Ascending aorta (tissue), 2 donors: ENCODE measurements around the gene SUSD3. TPM values are rescaled to one million over a fixed set of nuclear protein-coding genes. Genes with fewer than 3 reads are reported as not detected.
A peak's percentile ranks its signal among the peaks of the same experiment; 100 is the strongest.

ENCODE experiments used
- DNase-seq, 2 donors: peaks; one replicate each; pipeline ENCODE4 v3.0.0-alpha.2; 2019; ENCODE audit warnings: low spot score in 2 of 2
- H3K27ac ChIP-seq, 2 donors: fragments of 200-600 bp; sonication (generic); one replicate each; pipeline ENCODE4 v1.5.1; 2016 to 2017; ENCODE audit warnings: mild to moderate bottlenecking in 1 of 2
- H3K27me3 ChIP-seq: fragments of 200-600 bp; sonication (generic); one replicate; pipeline ENCODE4 v1.5.1; 2017
- H3K36me3 ChIP-seq, 2 donors: fragments of 200-600 bp; sonication (generic); one replicate each; pipeline ENCODE4 v1.5.1; 2016
- H3K4me1 ChIP-seq, 2 donors: fragments of 200-600 bp; sonication (generic); one replicate each; pipeline ENCODE4 v1.5.1; 2016 to 2017; ENCODE audit warnings: mild to moderate bottlenecking in 1 of 2
- H3K4me3 ChIP-seq, 2 donors: fragments of 200-600 bp; sonication (generic); one replicate each; pipeline ENCODE4 v1.5.1; 2016 to 2017; ENCODE audit warnings: mild to moderate bottlenecking in 1 of 2
- H3K9me3 ChIP-seq, 2 donors: fragments of 200-600 bp; sonication (generic); one replicate each; pipeline ENCODE4 v1.5.1; 2016
- CTCF ChIP-seq, 3 experiments: fragments of 200-600 bp in 2 of 3; fragments of 450-650 bp in 1 of 3; sonication (generic) in 2 of 3; IDR thresholded peaks; one replicate each; pipeline ENCODE4 v1.5.1; 2016 to 2019; ENCODE audit warnings: antibody characterized with exemption in 3 of 3, mild to moderate bottlenecking in 1 of 3, moderate library complexity in 1 of 3
- intact Hi-C: fragments of 100-400 bp; cut with DNase I; formaldehyde crosslinking; loops from one replicate; pipeline ENCODE4 v1.15.1; 2023
- total RNA-seq: library from RNA; depleted of rRNA; stranded (reverse); fragments of >200 nt; gene quantifications from one replicate; pipeline ENCODE4 v1.1.0, GENCODE V29; 2016

The SUSD3 gene
- total RNA-seq, 1 donor from 2014 or later, result not detected

GRCh38 chr9:93061791-93062763, 3.6 kb downstream of the SUSD3 start:
- DNase-seq, result peak in 1 of 2 donors; percentile 59
- Histone ChIP-seq H3K27me3 (no peaks in the 10 kb centered on the region), H3K36me3 (no peaks in the 10 kb centered on the region), H3K4me3 (no peak overlapping the region), H3K4me1 (peaks cover 22 to 38% of the 10 kb centered on the region in 2 donors), H3K27ac (no peak overlapping the region), H3K9me3 (no peaks in the 10 kb centered on the region)
- intact Hi-C loops, result no loop called here
- no peak for TF ChIP-seq CTCF (IDR thresholded peaks at IDR 0.05)

GRCh38 chr9:93064392-93065134, 6.1 kb downstream of the SUSD3 start:
- peak in 1 of 2 donors; percentile 46 for DNase-seq
- Histone ChIP-seq H3K27ac (peak overlapping the region in 1 of 2 donors; percentile 22), H3K36me3 (no peaks in the 10 kb centered on the region), H3K27me3 (no peaks in the 10 kb centered on the region), H3K9me3 (no peaks in the 10 kb centered on the region), H3K4me1 (peaks cover 12 to 22% of the 10 kb centered on the region in 2 donors), H3K4me3 (no peak overlapping the region)
- intact Hi-C loops, result no loop called here
- no peak for TF ChIP-seq CTCF (IDR thresholded peaks at IDR 0.05)

- Histone ChIP-seq H3K4me3 (no peak overlapping the region), H3K4me1 (peaks cover 10 to 16% of the 10 kb centered on the region in 2 donors), H3K27me3 (no peaks in the 10 kb centered on the region), H3K36me3 (no peaks in the 10 kb centered on the region), H3K27ac (peak overlapping the region in 1 of 2 donors; percentile 22), H3K9me3 (no peaks in the 10 kb centered on the region)
- no peak for DNase-seq
- intact Hi-C loops, result no loop called here
- no peak for TF ChIP-seq CTCF (IDR thresholded peaks at IDR 0.05)
Observed at GRCh38 chr9:93065135-93065720, 6.7 kb downstream of the SUSD3 start.

GRCh38 chr9:93066978-93067603, 8.6 kb downstream of the SUSD3 start:
- no peak for DNase-seq
- TF ChIP-seq CTCF (IDR thresholded peaks at IDR 0.05), result no peak
- Histone ChIP-seq H3K27me3 (no peaks in the 10 kb centered on the region), H3K27ac (no peak overlapping the region), H3K4me3 (no peak overlapping the region), H3K4me1 (peaks cover 6 to 14% of the 10 kb centered on the region in 2 donors), H3K9me3 (no peaks in the 10 kb centered on the region), H3K36me3 (no peaks in the 10 kb centered on the region)
- intact Hi-C loops, result no loop called here

GRCh38 chr9:93068956-93069355, 10.5 kb downstream of the SUSD3 start:
- no peaks in the 10 kb centered on the region for H3K9me3 ChIP-seq
- H3K36me3 ChIP-seq, result no peaks in the 10 kb centered on the region
- H3K27me3 ChIP-seq, result no peaks in the 10 kb centered on the region
- H3K27ac ChIP-seq, result no peak overlapping the region
- no peak overlapping the region for H3K4me3 ChIP-seq
- TF ChIP-seq CTCF (IDR thresholded peaks at IDR 0.05), result no peak
- DNase-seq, result no peak
- intact Hi-C loops, result no loop called here
- H3K4me1 ChIP-seq, result peaks cover 13 to 23% of the 10 kb centered on the region in 2 donors
